Subcutaneous adipose tissue (tissue), 4 donors: Measurements from ENCODE around the gene TIMP3. TPM values are rescaled to one million over a fixed set of nuclear protein-coding genes. Genes with fewer than 3 reads are reported as not detected.

Experiments
- total RNA-seq, 4 donors: library from RNA; depleted of rRNA; stranded (reverse); fragments of >200 nt; gene quantifications; one replicate each; pipeline ENCODE4 v1.1.0, GENCODE V29; 2016
- TF ChIP-seq, protein P1 (sequence below): fragments of 450-650 bp; IDR thresholded peaks from one replicate; pipeline ENCODE4 v1.5.1; 2016; ENCODE audit warnings: low read depth, mild to moderate bottlenecking, control low read depth, antibody characterized with exemption, moderate library complexity

TIMP3 gene
- total RNA-seq, 4 donors from 2014 or later: 273 to 1,550 (median 1,225) TPM

DNA sequence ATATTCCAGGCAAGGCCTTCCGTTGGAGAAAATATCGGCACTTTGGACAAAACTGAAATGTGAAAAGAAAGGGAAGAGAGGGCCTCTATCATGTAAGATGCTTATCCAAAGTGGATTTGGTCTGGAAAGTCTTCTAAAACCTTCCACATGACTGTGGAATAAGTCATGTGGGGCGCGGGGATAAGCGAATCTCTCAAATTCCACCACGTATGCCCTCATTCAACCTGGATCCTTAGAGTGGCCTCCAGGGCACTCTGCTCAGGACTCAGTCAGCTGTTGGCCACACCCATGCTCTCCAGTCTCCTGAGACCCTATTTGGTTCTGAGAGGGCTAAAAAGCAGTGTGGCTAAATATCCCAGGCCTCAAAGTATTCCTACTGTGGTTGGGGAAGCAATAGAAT is 2.0 kb upstream of the TIMP3 start:
- TF ChIP-seq, protein P1, sequence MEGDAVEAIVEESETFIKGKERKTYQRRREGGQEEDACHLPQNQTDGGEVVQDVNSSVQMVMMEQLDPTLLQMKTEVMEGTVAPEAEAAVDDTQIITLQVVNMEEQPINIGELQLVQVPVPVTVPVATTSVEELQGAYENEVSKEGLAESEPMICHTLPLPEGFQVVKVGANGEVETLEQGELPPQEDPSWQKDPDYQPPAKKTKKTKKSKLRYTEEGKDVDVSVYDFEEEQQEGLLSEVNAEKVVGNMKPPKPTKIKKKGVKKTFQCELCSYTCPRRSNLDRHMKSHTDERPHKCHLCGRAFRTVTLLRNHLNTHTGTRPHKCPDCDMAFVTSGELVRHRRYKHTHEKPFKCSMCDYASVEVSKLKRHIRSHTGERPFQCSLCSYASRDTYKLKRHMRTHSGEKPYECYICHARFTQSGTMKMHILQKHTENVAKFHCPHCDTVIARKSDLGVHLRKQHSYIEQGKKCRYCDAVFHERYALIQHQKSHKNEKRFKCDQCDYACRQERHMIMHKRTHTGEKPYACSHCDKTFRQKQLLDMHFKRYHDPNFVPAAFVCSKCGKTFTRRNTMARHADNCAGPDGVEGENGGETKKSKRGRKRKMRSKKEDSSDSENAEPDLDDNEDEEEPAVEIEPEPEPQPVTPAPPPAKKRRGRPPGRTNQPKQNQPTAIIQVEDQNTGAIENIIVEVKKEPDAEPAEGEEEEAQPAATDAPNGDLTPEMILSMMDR: no peak

DNA sequence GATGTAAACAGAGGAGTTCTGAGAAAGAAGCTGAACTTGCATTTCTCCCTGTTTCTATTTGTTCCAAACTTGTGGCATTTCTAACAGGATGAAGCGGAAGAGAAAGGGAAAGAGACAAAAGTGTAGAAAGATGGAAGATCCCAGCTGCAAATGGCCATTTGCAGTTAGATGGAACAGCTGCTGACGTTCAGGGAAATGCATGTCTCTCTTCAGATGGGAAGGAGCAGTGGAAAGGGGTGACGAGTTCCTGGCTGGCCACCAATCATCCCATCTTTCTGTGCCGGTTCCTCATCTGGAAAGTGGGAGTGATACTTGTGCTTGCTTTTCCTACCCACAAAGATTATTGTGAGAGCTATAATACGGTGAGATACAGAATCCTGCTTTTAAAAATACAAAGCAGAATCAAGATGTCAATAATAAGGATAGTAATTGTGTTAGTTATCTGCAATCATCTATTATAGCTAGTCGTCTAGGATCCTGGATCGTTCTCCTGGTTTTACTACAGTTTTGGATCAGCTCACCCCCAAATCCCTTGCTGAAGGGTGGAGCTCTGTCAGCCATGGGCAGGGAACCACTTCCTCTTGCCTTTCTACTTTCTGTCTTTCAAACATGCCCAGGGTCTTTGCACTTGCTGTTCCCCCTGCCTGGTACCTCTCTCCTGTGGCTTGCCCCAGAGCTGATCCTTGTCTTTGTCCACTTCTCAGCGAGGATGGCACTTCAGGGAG is 1.2 kb upstream of the TIMP3 start:
- TF ChIP-seq, protein P1: no peak

DNA sequence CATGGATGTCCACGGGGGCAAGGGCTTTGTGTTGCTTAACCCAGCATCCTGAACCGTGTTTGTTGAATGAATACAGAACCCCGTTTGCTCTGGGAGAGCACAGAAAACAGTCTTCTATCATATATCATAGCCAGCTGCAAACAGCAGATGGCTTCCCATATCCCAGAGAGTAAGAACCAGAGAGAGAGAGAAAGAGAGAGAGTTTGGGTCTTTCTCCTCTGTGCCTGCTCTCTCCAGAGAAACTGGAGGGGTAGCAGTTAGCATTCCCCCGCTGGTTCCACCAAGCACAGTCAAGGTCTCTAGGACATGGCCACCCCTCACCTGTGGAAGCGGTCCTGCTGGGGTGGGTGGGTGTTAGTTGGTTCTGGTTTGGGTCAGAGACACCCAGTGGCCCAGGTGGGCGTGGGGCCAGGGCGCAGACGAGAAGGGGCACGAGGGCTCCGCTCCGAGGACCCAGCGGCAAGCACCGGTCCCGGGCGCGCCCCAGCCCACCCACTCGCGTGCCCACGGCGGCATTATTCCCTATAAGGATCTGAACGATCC is 440 bp upstream of the TIMP3 start:
- TF ChIP-seq, protein P1: no peak

DNA sequence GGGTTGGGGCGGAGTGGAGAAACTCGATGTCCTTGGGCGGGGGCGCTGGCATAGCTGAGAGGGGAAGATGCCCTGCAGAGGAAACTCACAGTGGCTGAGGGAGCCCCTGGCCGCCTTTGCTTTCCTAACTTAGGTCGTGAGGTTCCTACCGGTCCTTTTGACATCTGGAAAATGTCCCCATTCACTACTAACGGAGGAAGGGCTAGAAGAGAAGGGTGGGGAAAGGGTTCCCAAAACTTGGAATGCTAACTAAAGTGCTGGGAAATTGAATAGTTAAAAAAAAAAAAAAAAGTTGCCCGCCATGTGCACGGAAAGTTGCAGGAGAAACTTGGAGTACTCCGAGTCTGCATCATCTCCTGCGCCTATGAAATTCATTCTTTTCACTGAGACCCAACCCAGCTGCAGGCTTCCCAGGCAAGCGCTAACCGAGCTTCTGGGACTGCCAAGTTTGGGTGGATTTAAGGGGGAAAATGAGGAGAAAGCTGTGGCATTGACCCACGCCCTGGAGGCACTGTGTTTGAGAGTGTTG is 796 bp downstream of the TIMP3 start:
- TF ChIP-seq, protein P1: no peak

DNA sequence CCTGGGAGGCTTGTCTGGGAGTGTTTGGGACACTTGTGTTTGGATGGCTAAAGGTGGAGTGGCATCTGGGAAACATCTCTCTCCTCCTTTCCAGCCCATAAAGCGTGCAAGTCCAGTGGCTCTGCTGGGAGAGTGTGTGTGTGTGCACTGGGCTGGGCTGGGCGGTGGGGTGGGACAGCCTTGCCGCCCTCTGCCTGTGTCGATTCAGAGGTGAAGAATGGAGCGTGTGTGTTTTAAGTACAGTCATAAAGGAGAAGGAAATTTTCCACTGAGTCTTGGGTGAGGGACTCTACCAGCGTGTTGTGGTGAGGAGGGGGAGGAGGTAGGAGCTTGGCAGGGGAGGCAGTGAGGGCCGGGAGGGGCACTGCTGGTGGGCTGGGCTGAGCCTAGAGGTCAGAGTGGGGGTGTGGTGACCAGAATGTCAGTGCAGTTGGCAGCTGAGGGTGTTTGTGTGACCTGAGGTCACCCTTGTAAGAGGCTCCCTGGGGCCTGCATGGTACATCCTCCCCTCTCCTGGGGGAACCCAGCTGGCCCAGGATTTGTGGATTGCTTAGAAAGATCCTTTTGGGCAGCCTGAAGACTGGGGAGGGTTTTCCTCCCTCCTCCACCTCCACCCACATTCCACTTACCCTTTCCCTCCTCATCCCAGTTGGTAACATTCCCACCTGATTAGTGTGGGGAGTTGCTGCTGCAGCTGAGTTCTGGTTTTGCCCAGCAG is 1.7 kb downstream of the TIMP3 start:
- TF ChIP-seq, protein P1: no peak

DNA sequence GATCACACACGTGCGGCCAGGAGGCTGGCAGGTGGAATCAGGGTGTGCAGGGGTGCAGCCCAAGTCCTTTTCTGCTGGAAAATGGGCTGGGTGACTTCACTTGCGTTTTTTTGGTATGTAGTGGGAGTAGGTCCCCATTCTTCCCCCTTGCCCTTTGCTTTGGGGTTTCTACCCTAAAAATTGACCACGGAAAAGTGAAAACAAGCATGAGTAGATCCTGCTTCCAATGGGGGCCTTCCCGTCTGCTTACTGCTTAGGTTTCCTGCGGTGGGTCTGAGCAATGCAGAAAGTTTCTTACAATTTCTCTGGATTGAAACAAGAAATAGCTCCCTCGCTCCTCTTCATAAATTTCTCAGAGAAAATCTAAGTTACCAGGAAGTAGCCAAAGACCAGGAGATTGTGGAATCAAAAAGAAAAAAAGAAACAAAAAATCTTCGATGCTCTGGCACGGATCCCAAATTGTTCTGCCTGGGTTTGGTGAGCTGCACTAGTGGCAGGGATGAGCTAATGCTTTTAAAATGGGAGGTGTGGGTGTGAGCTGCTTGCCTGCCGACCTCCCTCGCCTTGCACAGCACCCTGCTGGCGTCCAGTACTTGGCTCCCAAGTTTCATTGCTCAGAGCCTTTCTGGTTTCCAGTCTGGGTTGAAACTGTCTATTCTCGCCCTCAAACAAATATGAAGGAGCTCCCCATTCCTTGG is 2.4 kb downstream of the TIMP3 start:
- TF ChIP-seq, protein P1: no peak
